Aorta (tissue), 5 donors: ENCODE measurements around the gene KNG1. TPM values are rescaled to one million over a fixed set of nuclear protein-coding genes. Genes with fewer than 3 reads are reported as not detected.

ENCODE experiments used
- ATAC-seq: fragments of 200-7000 bp; cut with Tn5 transposase; one replicate; pipeline ENCODE4 v1.9.1; 2022; ENCODE audit warnings: moderate library complexity; ENCODE audit not compliant: low FRiP score
- DNase-seq, 2 donors: peaks; one replicate each; pipeline ENCODE4 v3.0.0-alpha.2; 2020
- H3K27ac ChIP-seq, 2 donors: one replicate each; pipeline ENCODE4 v1.5.1; 2013; ENCODE audit warnings: low read length in 2 of 2, mild to moderate bottlenecking in 2 of 2, moderate library complexity in 2 of 2, control low read depth in 1 of 2, inconsistent platforms in 1 of 2, low read depth in 1 of 2
- H3K27me3 ChIP-seq, 2 donors: one replicate each; pipeline ENCODE4 v1.6.1; 2013; ENCODE audit warnings: control low read depth in 1 of 2, low read length in 1 of 2, mild to moderate bottlenecking in 1 of 2, moderate library complexity in 1 of 2; ENCODE audit not compliant: insufficient read depth in 2 of 2, control insufficient read depth in 1 of 2
- H3K36me3 ChIP-seq, 2 donors: one replicate each; pipeline ENCODE4 v1.6.1; 2013; ENCODE audit warnings: control low read depth in 1 of 2, low read length in 1 of 2, mild to moderate bottlenecking in 1 of 2; ENCODE audit not compliant: insufficient read depth in 2 of 2, control insufficient read depth in 1 of 2
- H3K4me1 ChIP-seq, 2 donors: one replicate each; pipeline ENCODE4 v1.6.1; 2013; ENCODE audit warnings: low read length in 2 of 2, control low read depth in 1 of 2, mild to moderate bottlenecking in 1 of 2, moderate library complexity in 1 of 2; ENCODE audit not compliant: insufficient read depth in 2 of 2, control insufficient read depth in 1 of 2
- H3K4me3 ChIP-seq, 2 donors: one replicate each; pipeline ENCODE4 v1.5.1; 2013; ENCODE audit warnings: low read length in 2 of 2, control low read depth in 1 of 2, mild to moderate bottlenecking in 1 of 2
- H3K9me3 ChIP-seq: one replicate; pipeline ENCODE4 v1.6.1; 2013; ENCODE audit warnings: mild to moderate bottlenecking, low read length; ENCODE audit not compliant: control insufficient read depth
- WGBS, 2 donors: extraction: QIAGEN DNeasy Blood & Tissue Kit; methylation state at CpG; one replicate each; pipeline ENCODE4 v1.1.7; 2013; 5-methylcytosine and 5-hydroxymethylcytosine counted together
- intact Hi-C, 2 donors: fragments of 100-400 bp; cut with DNase I; formaldehyde crosslinking; loops; one replicate each; pipeline versions ENCODE4 v1.14.2 to v1.15.0; 2022
- long read RNA-seq, 2 donors: library from polyadenylated mRNA; unstranded; transcript quantifications; one replicate each; pipeline ENCODE4 v2.0.0, GENCODE V29; 2020 to 2021
- polyA plus RNA-seq, 2 donors: library from polyadenylated mRNA; stranded (reverse); fragments of 200-250 nt; gene quantifications; one replicate each; pipeline ENCODE4 v1.2.3, GENCODE V29; 2013
- total RNA-seq, 2 donors: library from RNA; stranded (reverse); fragmentation: NEBNext Ultra II Directional; extraction: Animal tissue kit (Norgen Biotek cat#: 25700); gene quantifications; one replicate each; pipeline ENCODE4 v1.2.1, GENCODE V29; 2021
- donor health status: healthy with polysubstance abuse.
- donor health status: Bipolar disorder and iron deficiency.
- donor health status: DM: no; HTN: no; CAD: no.
- donor health status: DM: no; HTN: no; CAD: no.
- donor health status: DM: yes; HTN: yes; CAD: no.

The KNG1 gene
- not detected for total RNA-seq
- not detected for polyA plus RNA-seq
- long read RNA-seq, donor 1 = 0 reads
- long read RNA-seq, donor 2 = 0 reads

GRCh38 chr3:186717039-186717457 is at the start of gene KNG1:
Gene KNG1 (plus strand): TSS chr3:186717359. CDS start chr3:186717543, 184 bp downstream.
- WGBS, 2 donors = 68 to 72% methylated on average over 3 of the region's 3 CpGs
- no peaks in the 10 kb centered on the region for H3K27me3 ChIP-seq
- H3K27ac ChIP-seq = no peak within 1 kb of the TSS
- no peaks in the 10 kb centered on the region for H3K36me3 ChIP-seq
- no peak within 1 kb of the TSS for H3K4me3 ChIP-seq
- H3K9me3 ChIP-seq = no peaks in the 10 kb centered on the region
- intact Hi-C loops = no loop called here
- H3K4me1 ChIP-seq = no peaks in the 10 kb centered on the region
- ATAC-seq = no peak
- no peak for DNase-seq

GRCh38 chr3:186668426-186668825 is 48.7 kb upstream of the KNG1 start:
- Histone ChIP-seq H3K36me3 (no peaks in the 10 kb centered on the region), H3K4me3 (no peak overlapping the region), H3K4me1 (no peaks in the 10 kb centered on the region), H3K27me3 (peaks cover 0 to 1% of the 10 kb centered on the region in 2 donors), H3K9me3 (no peaks in the 10 kb centered on the region), H3K27ac (no peak overlapping the region)
- no peak for ATAC-seq
- 76 to 77% methylated on average over 6 of the region's 6 CpGs for WGBS, 2 donors
- intact Hi-C loops = no loop called here
- DNase-seq = no peak

GRCh38 chr3:186669378-186670084 is 47.6 kb upstream of the KNG1 start:
- no peak overlapping the region for H3K4me3 ChIP-seq
- H3K4me1 ChIP-seq = no peaks in the 10 kb centered on the region
- H3K36me3 ChIP-seq = no peaks in the 10 kb centered on the region
- no peaks in the 10 kb centered on the region for H3K9me3 ChIP-seq
- H3K27ac ChIP-seq = no peak overlapping the region
- H3K27me3 ChIP-seq = peaks cover 0 to 1% of the 10 kb centered on the region in 2 donors
- intact Hi-C loops = no loop called here
- 66 to 67% methylated on average over 2 of the region's 2 CpGs for WGBS, 2 donors
- ATAC-seq (no peak), DNase-seq (no peak)

- Histone ChIP-seq H3K27me3 (peaks cover 0 to 1% of the 10 kb centered on the region in 2 donors), H3K9me3 (no peaks in the 10 kb centered on the region), H3K4me3 (no peak overlapping the region), H3K27ac (no peak overlapping the region), H3K4me1 (no peaks in the 10 kb centered on the region), H3K36me3 (no peaks in the 10 kb centered on the region)
- intact Hi-C loops = no loop called here
- DNase-seq (no peak), ATAC-seq (no peak)
Measured at GRCh38 chr3:186670155-186670554, 47.0 kb upstream of the KNG1 start.

- intact Hi-C loops = no loop called here
- no peaks in the 10 kb centered on the region for H3K27me3 ChIP-seq
- H3K36me3 ChIP-seq = no peaks in the 10 kb centered on the region
- no peaks in the 10 kb centered on the region for H3K9me3 ChIP-seq
- 85 to 88% methylated on average over 3 of the region's 3 CpGs for WGBS, 2 donors
- DNase-seq (no peak), ATAC-seq (no peak)
- no peak overlapping the region for H3K4me3 ChIP-seq
- H3K27ac ChIP-seq = no peak overlapping the region
- no peaks in the 10 kb centered on the region for H3K4me1 ChIP-seq
Measured at GRCh38 chr3:186671051-186671450, 46.1 kb upstream of the KNG1 start.

- no peak overlapping the region for H3K27ac ChIP-seq
- peaks cover 0 to 1% of the 10 kb centered on the region in 2 donors for H3K27me3 ChIP-seq
- ATAC-seq (no peak), DNase-seq (no peak)
- H3K9me3 ChIP-seq = no peaks in the 10 kb centered on the region
- H3K4me3 ChIP-seq = no peak overlapping the region
- no peaks in the 10 kb centered on the region for H3K36me3 ChIP-seq
- no peaks in the 10 kb centered on the region for H3K4me1 ChIP-seq
- intact Hi-C loops = no loop called here
Measured at GRCh38 chr3:186678604-186679003, 38.6 kb upstream of the KNG1 start.

- 66 to 69% methylated on average over 1 of the region's 1 CpG for WGBS, 2 donors
- Histone ChIP-seq H3K36me3 (no peaks in the 10 kb centered on the region), H3K27me3 (peaks cover 0 to 1% of the 10 kb centered on the region in 2 donors), H3K4me3 (no peak overlapping the region), H3K9me3 (no peaks in the 10 kb centered on the region), H3K4me1 (no peaks in the 10 kb centered on the region), H3K27ac (no peak overlapping the region)
- DNase-seq = no peak
- intact Hi-C loops = no loop called here
- ATAC-seq = no peak
Measured at GRCh38 chr3:186679151-186679550, 38.0 kb upstream of the KNG1 start.

- WGBS, 2 donors = 99 to 100% methylated on average over 1 of the region's 1 CpG
- H3K4me1 ChIP-seq = no peaks in the 10 kb centered on the region
- DNase-seq = no peak
- H3K9me3 ChIP-seq = peaks cover 1% of the 10 kb centered on the region
- intact Hi-C loops = no loop called here
- ATAC-seq = no peak
- H3K27ac ChIP-seq = no peak overlapping the region
- H3K4me3 ChIP-seq = no peak overlapping the region
- H3K27me3 ChIP-seq = peaks cover 0 to 1% of the 10 kb centered on the region in 2 donors
- no peaks in the 10 kb centered on the region for H3K36me3 ChIP-seq
Measured at GRCh38 chr3:186680869-186681268, 36.3 kb upstream of the KNG1 start.

- Histone ChIP-seq H3K36me3 (no peaks in the 10 kb centered on the region), H3K27ac (no peak overlapping the region), H3K4me1 (no peaks in the 10 kb centered on the region), H3K27me3 (peaks cover 0 to 1% of the 10 kb centered on the region in 2 donors), H3K9me3 (peaks cover 1% of the 10 kb centered on the region), H3K4me3 (no peak overlapping the region)
- DNase-seq (no peak), ATAC-seq (no peak)
- WGBS, 2 donors = 64 to 67% methylated on average over 3 of the region's 3 CpGs
- intact Hi-C loops = no loop called here
Measured at GRCh38 chr3:186682812-186683211, 34.3 kb upstream of the KNG1 start.
